HAP-1 (cell line): ENCODE measurements around the gene CCDC93.

Experiments
- DNase-seq, 2 experiments: peaks; one replicate each; pipeline ENCODE4 v3.0.0-alpha.2; 2016 to 2020; ENCODE audit warnings: low spot score in 2 of 2
- H3K27me3 ChIP-seq: fragments of 250-450 bp; sonication (Bioruptor Pico); 2 replicates; pipeline ENCODE4 v1.5.1; 2020; ENCODE audit warnings: low read depth, mild to moderate bottlenecking, moderate library complexity
- H3K36me3 ChIP-seq: fragments of 250-450 bp; sonication (Bioruptor Pico); replicated peaks from 2 replicates; pipeline ENCODE4 v1.5.1; 2020; ENCODE audit warnings: mild to moderate bottlenecking
- H3K4me1 ChIP-seq: fragments of 250-450 bp; sonication (Bioruptor Pico); 2 replicates; pipeline ENCODE4 v1.5.1; 2020; ENCODE audit warnings: mild to moderate bottlenecking
- H3K4me3 ChIP-seq: fragments of 250-450 bp; sonication (Bioruptor Pico); 2 replicates; pipeline ENCODE4 v1.5.1; 2020; ENCODE audit warnings: mild to moderate bottlenecking, moderate library complexity
- H3K9me3 ChIP-seq: fragments of 250-450 bp; sonication (Bioruptor Pico); 2 replicates; pipeline ENCODE4 v1.5.1; 2020; ENCODE audit warnings: mild to moderate bottlenecking, moderate library complexity
- in situ Hi-C: fragments of 300-500 bp; cut with MboI; formaldehyde crosslinking; loops from 3 replicates; pipeline ENCODE4 v1.14.3; 2020; ENCODE audit warnings: low sequenced_read_pairs, inconsistent platforms, mixed read lengths

CCDC93 gene

DNA sequence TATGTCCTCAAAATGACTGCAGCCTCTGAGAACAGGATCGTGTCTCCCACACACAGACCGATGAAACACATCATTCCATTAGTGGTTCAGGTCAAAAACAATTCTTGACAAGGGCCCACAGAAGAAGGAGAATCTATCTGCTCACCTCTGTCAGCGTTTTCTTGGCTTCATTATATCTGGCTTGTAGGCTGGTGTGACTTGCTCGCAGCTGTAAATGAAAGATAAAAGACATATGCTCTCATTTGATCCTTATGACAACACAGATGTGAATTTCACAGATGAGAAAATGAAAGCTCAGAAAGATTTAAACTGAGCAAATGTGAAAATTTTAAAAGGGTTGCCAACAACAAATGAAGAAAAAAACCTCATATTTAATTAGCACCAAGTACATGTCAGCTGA, 61.6 kb downstream of the CCDC93 start:
- in situ Hi-C loops: no loop called here
- H3K9me3 ChIP-seq: no peaks in the 10 kb centered on the region
- H3K4me3 ChIP-seq: no peak overlapping the region
- H3K27me3 ChIP-seq: no peaks in the 10 kb centered on the region
- peaks cover 41% of the 10 kb centered on the region for H3K36me3 ChIP-seq
- H3K4me1 ChIP-seq: no peaks in the 10 kb centered on the region
- DNase-seq: no peak

GRCh38 chr2:117949806-117950205, 64.1 kb downstream of the CCDC93 start:
- H3K27me3 ChIP-seq: no peaks in the 10 kb centered on the region
- no peak for DNase-seq
- H3K9me3 ChIP-seq: no peaks in the 10 kb centered on the region
- no peaks in the 10 kb centered on the region for H3K4me1 ChIP-seq
- in situ Hi-C loops: no loop called here
- no peak overlapping the region for H3K4me3 ChIP-seq
- H3K36me3 ChIP-seq: peaks cover 42% of the 10 kb centered on the region

DNA sequence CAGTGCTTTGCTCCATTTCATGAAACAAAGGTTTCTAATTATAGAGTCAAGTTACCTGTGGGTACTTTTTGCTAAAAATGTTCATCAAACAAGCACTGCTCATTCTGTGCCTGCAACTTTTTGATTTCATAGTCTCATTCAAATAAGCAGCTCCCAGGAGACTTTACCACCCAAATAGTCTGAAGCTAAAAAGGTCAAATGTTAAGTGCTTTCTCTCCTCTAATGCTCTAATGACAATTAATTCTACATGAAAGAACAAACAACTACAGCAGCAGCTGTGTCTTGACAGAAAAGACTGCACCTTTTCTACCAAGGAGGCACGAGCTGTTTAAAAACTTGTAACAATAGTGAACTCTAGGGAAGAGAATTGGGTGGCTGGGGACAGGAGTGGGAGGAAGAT, 65.3 kb downstream of the CCDC93 start:
- no peak overlapping the region for H3K4me3 ChIP-seq
- H3K36me3 ChIP-seq: peaks cover 43% of the 10 kb centered on the region
- no peaks in the 10 kb centered on the region for H3K9me3 ChIP-seq
- no peaks in the 10 kb centered on the region for H3K27me3 ChIP-seq
- in situ Hi-C loops: no loop called here
- H3K4me1 ChIP-seq: no peaks in the 10 kb centered on the region
- DNase-seq: no peak

GRCh38 chr2:117945296-117945695, 68.6 kb downstream of the CCDC93 start:
- no peaks in the 10 kb centered on the region for H3K27me3 ChIP-seq
- no peak for DNase-seq
- no peaks in the 10 kb centered on the region for H3K4me1 ChIP-seq
- H3K36me3 ChIP-seq: peaks cover 38% of the 10 kb centered on the region
- in situ Hi-C loops: no loop called here
- H3K4me3 ChIP-seq: no peak overlapping the region
- no peaks in the 10 kb centered on the region for H3K9me3 ChIP-seq

GRCh38 chr2:117944816-117945215, 69.1 kb downstream of the CCDC93 start:
- H3K36me3 ChIP-seq: peaks cover 43% of the 10 kb centered on the region
- in situ Hi-C loops: no loop called here
- H3K4me1 ChIP-seq: no peaks in the 10 kb centered on the region
- H3K27me3 ChIP-seq: no peaks in the 10 kb centered on the region
- H3K9me3 ChIP-seq: no peaks in the 10 kb centered on the region
- DNase-seq: no peak
- no peak overlapping the region for H3K4me3 ChIP-seq

DNA sequence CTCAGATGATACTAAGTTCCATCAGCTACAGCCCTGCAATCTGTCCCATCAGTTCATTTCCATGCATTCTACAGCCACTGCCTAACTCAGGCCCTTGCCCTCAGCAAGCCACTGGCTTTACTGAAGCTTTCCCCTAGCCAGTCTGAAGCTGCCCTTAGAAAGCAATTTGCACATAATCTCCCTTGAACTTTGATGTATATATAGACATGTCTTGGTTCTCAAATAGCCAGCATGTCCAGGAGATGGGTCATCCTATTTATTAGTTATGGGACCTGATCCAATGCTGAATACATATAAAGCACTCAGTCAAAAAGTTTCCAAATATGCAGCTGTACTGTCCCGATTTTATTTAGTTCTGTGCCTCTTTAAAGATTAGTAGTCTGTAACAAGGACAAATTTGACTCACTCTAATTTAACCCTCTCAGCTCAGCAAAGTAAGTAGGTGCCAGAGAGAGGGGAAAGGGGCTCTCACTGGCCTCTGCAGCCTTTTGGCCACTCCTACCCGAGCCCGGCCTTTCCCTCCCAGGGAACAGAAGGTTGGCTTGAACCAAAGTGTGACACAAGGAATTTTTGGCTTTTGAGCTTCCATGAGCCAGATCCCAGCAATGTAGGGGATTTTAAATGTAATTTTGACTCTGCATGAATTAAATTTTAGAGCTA, 70.7 kb downstream of the CCDC93 start:
- no peak for DNase-seq
- peaks cover 44% of the 10 kb centered on the region for H3K36me3 ChIP-seq
- in situ Hi-C loops: no loop called here

GRCh38 chr2:117942551-117942950, 71.3 kb downstream of the CCDC93 start:
- Histone ChIP-seq H3K9me3 (no peaks in the 10 kb centered on the region), H3K4me1 (no peaks in the 10 kb centered on the region), H3K27me3 (no peaks in the 10 kb centered on the region), H3K36me3 (peaks cover 41% of the 10 kb centered on the region), H3K4me3 (no peak overlapping the region)
- in situ Hi-C loops: no loop called here
- DNase-seq: no peak

More for the DNA sequence above, 70.7 kb downstream of the CCDC93 start:
- Histone ChIP-seq H3K9me3 (no peaks in the 10 kb centered on the region), H3K27me3 (no peaks in the 10 kb centered on the region), H3K4me1 (no peaks in the 10 kb centered on the region), H3K4me3 (no peak overlapping the region)

DNA sequence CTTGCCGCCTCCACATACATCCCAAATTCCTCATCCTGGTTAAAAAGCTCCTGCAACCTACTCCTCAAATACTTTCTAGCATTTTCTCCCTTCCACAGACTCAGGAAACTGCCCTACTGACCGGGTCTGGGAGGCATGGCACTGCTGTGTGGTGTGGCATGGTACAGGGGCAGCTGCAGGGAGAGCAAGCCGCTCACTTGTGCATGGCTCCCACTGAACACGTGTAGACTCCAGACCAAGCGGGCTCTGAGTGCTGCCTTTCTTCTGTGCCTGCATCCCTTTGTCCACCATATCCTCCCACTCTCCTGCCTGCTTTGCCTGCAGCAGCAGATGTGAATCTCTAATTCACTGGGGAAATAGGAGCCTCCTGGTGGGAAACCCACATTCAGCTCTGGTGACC, 72.2 kb downstream of the CCDC93 start:
- no peaks in the 10 kb centered on the region for H3K27me3 ChIP-seq
- peaks cover 42% of the 10 kb centered on the region for H3K36me3 ChIP-seq
- in situ Hi-C loops: no loop called here
- no peak for DNase-seq
- no peak overlapping the region for H3K4me3 ChIP-seq
- no peaks in the 10 kb centered on the region for H3K4me1 ChIP-seq
- H3K9me3 ChIP-seq: no peaks in the 10 kb centered on the region

DNA sequence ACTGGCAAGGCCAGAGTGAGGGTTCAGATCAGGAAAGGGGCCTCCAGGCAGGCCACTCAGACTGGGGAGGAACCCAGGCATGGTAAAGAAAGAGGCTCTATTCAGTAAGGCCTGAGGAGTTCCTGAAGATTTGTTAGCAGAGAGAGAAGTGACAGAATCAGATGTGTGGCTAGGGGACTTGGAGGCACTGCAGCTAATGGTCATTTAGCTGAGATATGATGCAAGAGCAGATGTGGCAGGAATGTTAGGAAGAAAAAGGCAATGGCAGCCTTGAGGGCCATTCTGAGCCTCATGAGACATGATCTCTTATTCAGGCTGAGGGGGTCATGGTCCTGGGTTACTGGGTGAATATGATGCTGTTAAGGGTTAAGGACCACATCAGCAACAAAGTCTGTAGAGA, 73.4 kb downstream of the CCDC93 start:
- no peak for DNase-seq
- H3K9me3 ChIP-seq: no peaks in the 10 kb centered on the region
- in situ Hi-C loops: no loop called here
- no peaks in the 10 kb centered on the region for H3K4me1 ChIP-seq
- H3K27me3 ChIP-seq: no peaks in the 10 kb centered on the region
- H3K4me3 ChIP-seq: no peak overlapping the region
- peaks cover 39% of the 10 kb centered on the region for H3K36me3 ChIP-seq

DNA sequence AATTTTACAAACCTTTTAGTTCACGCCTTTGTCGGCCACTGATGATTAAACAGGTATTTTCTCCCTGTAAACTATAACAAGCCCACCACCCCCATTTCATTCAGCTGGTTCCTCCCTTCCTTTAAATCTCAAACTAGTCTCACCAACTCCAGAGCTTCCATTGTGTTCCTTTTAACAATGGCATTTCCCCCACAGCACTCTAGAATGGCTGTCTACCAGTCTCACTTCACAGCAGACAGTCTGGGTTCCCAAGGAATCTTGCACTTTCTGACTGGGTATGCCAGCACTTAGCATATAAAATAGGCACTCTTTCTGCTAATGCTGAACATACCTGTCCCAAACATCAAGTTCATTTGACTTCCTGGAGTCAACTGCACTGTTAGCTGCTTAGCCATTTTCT, 75.3 kb downstream of the CCDC93 start:
- Histone ChIP-seq H3K4me1 (no peaks in the 10 kb centered on the region), H3K4me3 (no peak overlapping the region), H3K27me3 (no peaks in the 10 kb centered on the region), H3K9me3 (no peaks in the 10 kb centered on the region), H3K36me3 (peaks cover 44% of the 10 kb centered on the region)
- in situ Hi-C loops: no loop called here
- no peak for DNase-seq

- Histone ChIP-seq H3K4me1 (no peaks in the 10 kb centered on the region), H3K9me3 (no peaks in the 10 kb centered on the region), H3K4me3 (no peak overlapping the region), H3K27me3 (no peaks in the 10 kb centered on the region), H3K36me3 (peaks cover 51% of the 10 kb centered on the region)
- DNase-seq: no peak
- in situ Hi-C loops: no loop called here
Measured at GRCh38 chr2:117936871-117937428, 76.9 kb downstream of the CCDC93 start.

- Histone ChIP-seq H3K4me1 (no peaks in the 10 kb centered on the region), H3K27me3 (no peaks in the 10 kb centered on the region), H3K4me3 (no peak overlapping the region), H3K36me3 (peaks cover 55% of the 10 kb centered on the region), H3K9me3 (no peaks in the 10 kb centered on the region)
- no peak for DNase-seq
- in situ Hi-C loops: no loop called here
Measured at GRCh38 chr2:117935954-117936353, 77.9 kb downstream of the CCDC93 start.

GRCh38 chr2:117935456-117935855, 78.4 kb downstream of the CCDC93 start:
- Histone ChIP-seq H3K4me1 (no peaks in the 10 kb centered on the region), H3K36me3 (peaks cover 54% of the 10 kb centered on the region), H3K27me3 (no peaks in the 10 kb centered on the region), H3K9me3 (no peaks in the 10 kb centered on the region), H3K4me3 (no peak overlapping the region)
- in situ Hi-C loops: no loop called here
- no peak for DNase-seq

GRCh38 chr2:117933884-117934354, 80.0 kb downstream of the CCDC93 start:
- in situ Hi-C loops: no loop called here
- DNase-seq: no peak
- Histone ChIP-seq H3K4me1 (no peaks in the 10 kb centered on the region), H3K27me3 (no peaks in the 10 kb centered on the region), H3K4me3 (no peak overlapping the region), H3K36me3 (peaks cover 43% of the 10 kb centered on the region), H3K9me3 (no peaks in the 10 kb centered on the region)

DNA sequence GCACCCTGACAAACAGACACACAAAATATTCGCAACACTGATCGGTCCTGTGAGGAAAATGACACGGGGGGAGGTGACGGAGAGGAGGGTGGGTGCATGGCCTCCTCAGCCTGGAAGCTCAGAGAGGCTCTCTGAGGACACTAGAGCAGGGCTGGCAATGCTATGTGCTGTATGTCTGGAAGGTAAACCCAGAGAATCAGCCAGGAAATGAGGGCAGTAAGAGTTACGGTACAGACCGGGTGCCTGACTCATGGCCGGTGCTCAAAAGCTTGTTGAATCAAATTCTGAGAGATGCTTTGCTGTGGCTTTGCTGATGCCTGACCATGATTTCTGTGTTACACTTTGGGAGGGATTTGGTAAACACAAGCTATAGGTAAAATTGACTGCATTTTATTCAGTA, 81.9 kb downstream of the CCDC93 start:
- no peaks in the 10 kb centered on the region for H3K4me1 ChIP-seq
- H3K9me3 ChIP-seq: no peaks in the 10 kb centered on the region
- H3K36me3 ChIP-seq: peaks cover 54% of the 10 kb centered on the region
- in situ Hi-C loops: no loop called here
- H3K4me3 ChIP-seq: no peak overlapping the region
- no peak for DNase-seq
- H3K27me3 ChIP-seq: no peaks in the 10 kb centered on the region
